AML-193 (cell line): ENCODE results near the gene MSMO1.
"Not testable (repeated sequence)": the region's sequence is repeated elsewhere in the genome, so short reads cannot be mapped to it uniquely, and the experiment has no call there.

Experiments used
- DNase-seq, 2 experiments: peaks; one replicate each; lab custom pipeline; 2025; lab: John Stamatoyannopoulos, UW

MSMO1 gene

DNA sequence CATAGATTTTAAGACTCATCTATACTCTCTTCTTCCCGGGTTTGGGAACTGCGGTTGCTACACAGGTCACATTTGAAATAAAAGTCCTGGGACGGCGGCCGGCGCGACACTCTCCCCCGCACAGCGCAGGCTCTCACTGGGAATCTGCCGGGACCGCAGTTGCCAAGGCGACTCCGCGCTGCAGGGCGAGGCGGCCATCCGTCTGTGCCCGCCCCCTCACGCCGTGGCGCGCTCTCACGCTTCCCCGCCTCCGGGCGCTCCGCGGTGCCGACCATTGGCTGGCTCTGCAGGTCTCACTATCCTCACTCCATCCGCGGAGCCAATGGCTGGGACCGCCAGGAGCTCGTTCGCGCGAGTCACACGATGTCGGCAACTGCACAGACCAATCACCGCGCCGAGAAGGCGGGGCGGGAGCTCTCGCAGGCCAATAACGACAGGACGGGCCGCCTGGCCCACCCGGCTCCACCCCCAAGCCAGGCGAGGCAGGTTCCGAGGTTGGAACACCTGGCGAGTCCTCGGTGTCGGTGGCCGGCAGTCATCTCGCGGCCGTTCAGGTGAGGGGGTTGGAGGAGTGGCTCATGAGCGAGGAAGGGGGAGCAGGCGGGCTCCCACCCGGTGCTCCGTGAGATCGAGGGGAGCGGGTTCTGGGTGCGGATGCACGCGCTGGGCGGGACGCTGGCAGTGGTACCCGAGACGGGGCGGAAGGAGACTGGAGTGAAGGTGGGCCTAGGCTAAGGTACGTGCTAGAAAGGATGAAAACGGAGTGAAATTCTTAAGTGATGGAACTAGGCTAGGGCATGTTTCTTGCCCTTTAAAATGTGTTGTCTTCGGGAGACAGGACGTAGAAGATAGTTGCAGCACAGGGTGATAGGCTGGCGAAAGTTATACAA, at the start of gene MSMO1:
Gene MSMO1 (plus strand): TSS at position 459 of the 890 bp plus-strand sequence. CDS start 5,702 bp downstream, outside the sequence.
- DNase-seq: peak; percentile 92 to 96

DNA sequence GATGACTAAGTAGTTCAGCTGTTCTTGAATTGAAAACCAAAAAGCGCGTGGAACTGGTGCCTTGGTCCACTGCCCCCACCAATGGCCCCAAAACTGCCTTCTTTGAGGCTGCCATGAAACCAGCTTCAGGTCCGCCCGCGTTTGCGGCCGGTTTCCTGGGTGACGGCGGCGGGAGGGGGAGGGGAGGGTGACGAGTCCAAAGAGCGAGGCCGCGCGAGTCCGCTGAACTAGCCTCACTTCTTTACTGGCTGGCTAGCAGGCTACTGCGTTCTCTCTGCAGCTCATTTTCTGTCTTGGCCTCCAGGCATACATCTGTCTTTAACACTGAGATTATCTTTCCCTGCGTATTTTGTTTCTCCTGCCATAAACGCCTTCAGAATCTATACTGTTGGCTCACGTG, 47.9 kb upstream of the MSMO1 start:
- DNase-seq: not testable (repeated sequence)

DNA sequence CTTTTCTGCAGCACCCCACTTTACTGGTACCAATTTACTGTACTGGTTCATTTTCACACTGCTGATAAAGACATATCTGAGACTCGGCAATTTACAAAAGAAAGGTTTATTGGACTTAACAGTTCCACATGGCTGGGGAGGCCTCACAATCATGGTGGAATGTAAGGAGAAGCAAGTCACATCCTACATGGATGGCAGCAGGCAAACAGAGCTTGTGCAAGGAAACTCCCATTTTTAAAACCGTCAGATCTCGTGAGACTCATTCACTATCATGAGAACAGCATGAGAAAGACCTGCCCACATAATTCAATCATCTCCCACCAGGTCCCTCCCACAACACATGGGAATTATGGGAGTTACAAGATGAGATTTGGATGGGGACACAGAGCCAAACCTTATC, 42.8 kb upstream of the MSMO1 start:
- not testable (repeated sequence) for DNase-seq

DNA sequence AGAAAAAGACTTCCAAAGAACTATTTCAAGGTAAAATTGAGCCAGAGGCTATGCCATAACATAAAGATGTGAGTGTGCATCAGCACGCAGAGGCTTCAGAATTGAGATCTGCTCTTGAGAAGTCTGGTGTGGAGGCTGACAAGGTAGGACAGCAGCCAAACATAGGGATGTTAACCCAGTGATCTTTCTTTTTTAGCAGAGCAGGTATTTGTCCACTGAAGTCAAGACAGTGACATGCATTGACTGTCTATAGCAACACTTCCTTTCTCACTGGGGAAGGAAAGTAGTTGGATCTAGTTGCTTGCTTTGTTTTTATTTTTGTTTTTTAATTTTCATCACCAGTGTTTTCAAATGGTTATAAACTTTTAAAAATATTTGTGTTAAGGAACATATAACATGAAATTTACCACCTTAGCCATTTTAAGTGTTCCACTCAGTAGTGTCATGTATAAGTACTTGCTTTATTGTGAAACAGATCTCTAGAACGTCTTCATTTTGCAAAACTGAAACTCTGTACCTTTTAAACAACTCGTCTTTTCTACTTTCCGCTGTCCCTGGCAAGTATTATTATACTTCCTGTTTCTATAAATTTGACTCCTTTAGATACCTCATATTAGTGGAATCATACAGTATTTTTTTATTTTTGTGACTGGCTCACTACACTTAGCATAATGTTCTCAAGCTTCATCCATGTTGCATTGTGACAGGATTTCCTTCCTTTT, 40.7 kb upstream of the MSMO1 start:
- DNase-seq: not testable (repeated sequence)

DNA sequence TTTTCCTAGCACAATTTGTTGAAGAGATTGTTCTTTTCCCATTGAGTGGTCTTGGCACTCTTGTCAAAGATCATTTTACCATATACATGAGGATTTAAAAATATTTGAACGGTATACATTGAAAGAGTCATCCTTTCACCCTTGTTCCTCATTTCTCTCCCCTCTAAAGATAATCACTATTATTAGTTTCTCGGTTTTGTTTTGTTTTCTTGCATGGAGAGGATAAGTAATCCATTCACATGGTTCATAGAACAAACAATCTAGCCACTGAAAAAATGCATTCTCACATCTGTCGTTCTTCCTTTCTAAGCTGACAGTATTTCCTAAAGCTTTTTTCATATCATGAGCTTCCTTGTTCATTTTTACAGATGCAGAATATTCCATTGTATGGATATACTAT, 39.2 kb upstream of the MSMO1 start:
- no peak for DNase-seq

DNA sequence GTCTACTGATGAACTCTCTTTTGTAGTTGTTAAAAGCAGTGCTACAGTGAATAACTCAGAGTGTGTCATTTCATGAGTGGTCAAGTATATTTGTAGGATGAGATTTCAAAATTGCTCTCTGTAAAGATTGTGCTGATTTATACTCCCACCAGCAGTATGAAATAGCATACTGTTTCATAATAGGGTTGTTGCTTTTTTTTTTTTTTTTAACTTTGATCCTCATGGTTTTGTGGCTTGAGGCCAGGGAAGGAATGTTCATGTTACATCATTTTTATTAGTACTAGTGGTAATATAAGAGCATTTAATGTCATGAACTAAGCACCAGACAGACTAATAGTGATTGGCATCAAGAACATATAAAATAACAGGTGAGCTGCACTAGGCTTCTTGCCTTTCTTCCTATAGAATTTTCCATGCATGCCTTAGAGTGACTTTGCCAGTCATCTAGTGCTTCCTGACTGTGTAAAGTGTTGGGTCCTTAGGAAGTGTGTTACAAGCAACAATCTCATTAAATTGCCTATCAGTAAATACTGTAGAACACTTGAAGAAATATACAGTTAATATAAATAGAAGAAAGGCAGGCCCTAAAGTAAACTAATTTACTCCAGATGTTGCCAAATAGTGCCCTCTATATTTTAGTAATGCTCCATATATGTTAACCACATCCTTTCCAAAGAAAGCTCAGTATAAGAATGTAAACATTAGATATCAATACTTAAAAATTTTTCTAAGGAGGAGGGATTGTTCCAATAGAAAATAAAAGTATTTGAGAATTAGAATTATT, 38.6 kb upstream of the MSMO1 start:
- peak in 1 of 2 experiments; percentile 21 for DNase-seq

DNA sequence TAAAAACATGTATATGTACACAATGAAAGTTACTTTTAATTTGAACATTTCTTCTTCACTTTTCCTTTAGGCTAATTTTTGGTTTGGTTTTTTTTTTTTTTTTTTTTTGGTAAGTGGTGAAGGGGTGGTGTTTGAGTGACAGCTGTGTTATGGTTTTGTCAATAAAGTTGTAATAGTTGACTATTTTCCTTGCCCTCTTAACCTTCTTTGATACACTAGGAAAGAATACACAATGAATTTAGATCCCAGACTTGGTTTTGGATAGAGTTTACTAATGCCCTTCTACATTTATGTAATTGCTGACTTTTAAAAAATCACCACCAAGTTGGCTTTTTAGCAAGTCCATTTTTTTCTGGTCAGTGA, 38.1 kb upstream of the MSMO1 start:
- no peak for DNase-seq

DNA sequence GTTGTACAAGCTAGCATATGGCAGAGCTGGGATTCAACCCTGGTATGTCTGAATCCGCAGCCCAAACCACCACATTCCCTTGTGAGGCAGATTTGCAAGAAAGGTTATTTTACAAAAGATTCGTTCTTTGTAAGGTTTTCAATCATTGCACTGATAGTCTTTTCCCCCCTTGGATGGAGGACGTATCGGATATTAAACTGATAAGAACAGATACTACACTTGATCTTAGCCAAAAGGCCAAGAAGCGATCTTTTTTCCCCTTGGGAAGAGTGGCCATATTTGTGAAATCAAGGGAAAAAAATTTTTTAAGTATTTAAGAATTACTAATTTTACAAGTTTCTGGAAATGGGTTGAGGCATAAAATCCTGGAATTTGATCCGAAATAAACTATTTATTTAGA, 34.4 kb upstream of the MSMO1 start:
- DNase-seq: no peak

DNA sequence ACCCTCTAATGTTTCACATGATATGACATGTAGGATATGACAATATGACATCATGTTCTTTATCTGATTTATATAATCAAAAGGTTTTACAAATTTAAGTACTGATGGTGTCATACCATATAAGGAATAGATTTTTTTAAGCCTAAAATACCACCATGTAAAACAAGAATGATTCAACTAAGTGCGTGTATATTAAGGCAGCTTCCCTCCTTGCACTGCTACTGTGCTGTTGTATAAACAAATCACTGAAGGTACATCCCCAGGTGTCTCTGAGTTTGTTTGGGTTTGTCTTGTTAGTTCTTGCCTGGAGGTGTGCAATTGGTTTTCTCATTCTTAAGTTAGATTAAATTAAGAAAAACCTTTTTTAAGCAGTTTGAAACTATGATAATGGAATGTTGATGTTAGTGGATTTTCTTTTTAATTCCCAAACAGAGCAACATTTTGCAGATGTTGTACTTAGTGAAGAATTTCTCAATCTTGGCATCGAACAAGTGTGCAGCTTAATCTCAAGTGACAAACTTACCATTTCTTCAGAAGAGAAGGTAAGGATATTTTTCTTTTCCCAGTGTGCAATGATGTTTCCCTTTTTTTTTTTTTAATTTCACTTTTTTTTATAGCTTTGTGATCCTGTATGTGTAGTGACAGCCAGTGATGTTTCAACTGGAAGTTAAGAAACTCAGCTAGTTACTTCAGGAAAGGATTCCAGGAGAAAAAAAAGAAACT, 33.4 kb upstream of the MSMO1 start:
- no peak for DNase-seq

DNA sequence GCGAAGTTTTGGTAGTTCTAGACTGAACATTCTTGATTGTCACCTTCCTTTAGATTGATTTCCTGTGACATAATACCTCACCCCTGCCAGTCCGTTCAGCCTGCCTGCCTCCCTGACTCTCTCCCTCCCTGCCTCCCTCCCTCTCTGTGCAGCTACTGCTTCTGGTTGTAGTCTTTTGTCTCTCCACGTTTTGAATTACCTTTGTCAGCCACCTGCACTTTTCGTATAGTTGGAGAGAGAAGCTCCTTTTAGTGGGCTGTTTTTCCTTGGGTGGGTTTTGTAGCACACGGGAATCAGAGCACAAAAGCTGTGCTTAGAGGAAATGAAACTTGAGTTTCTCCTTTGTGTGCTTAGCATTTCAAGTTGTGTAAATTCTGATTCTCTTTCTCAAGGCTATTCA, 32.6 kb upstream of the MSMO1 start:
- DNase-seq: no peak

DNA sequence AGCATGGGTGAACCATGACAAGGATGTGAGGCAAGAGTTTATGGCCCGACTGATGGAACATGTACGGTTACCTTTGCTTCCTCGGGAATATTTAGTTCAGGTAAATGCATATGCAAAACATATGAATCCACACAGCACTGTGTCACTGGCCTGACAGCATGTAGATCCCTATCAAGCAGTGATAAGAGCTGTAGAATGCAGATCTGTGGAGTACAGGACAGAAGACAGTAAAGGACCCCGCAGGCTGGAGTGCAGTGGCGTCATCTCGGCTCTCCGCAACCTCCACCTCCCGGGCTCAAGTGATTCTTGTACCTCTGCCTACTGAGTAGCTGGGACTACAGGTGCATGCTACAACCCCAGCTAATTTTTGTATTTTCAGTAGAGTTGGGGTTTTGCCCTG, 29.8 kb upstream of the MSMO1 start:
- no peak for DNase-seq

DNA sequence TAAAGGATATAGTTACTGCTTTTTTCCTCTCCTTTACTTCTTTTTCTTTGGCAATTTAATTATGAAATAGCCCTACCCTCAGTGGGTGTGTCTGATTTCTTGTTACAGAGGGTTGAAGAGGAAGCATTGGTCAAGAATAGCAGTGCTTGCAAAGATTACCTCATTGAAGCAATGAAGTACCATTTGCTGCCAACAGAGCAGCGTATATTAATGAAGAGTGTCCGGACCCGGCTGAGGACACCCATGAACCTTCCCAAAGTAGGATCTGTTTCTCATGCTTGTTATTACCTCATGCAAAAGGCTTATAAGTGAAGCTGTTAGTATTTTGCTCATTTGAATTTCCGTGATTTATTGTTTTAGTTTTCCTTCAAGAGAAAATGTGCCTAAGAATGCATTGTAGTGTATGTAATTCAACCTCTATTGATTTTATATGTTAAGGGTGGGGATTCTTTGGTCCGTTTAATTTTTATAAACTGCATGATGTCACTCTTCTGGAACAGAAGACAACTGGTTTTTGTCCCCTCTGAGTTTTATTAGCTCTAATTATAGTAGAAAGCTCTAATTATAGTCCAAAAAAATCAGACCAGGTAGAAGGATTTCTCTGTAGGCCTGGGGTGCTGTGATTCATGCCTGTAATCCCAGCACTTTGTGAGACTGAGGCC, 27.9 kb upstream of the MSMO1 start:
- DNase-seq: peak; percentile 48 to 67

DNA sequence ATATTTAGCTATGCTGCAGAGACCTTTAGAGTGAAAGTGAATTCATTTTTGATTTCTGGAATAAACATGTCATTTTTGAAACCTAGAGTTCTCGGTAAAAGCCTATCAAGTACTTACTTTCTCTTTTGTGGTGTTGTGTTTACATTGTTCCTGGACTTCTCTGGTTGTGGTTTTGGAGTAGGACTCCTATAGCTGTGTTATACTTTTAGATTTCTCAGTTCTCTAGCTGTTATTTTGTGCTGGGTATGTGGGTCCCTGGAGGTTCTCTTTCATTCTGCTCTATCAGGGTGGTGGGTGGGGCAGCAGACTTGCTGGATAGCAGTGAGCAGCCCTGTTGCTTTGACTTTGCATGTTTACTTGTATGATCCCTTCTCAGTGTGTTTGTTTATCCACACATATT, 25.6 kb upstream of the MSMO1 start:
- no peak for DNase-seq

DNA sequence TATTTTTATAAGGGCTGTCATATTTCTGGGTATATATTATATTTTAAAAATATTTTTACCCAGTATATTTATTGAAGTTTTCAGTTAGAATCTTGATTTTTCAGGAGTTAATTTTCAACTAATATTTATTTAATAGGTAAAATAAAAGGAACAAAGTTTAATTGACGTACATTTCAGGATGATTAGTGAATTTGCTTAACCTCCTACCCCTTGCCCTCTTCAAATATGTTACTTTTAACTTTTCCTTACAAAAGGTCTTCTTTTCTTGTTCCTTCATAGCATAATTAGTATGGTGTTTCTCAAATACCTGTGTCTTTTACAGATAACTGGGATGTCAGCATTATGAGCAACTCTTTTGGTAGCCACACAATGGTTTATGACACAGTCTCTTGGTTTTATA, 24.8 kb upstream of the MSMO1 start:
- no peak for DNase-seq

DNA sequence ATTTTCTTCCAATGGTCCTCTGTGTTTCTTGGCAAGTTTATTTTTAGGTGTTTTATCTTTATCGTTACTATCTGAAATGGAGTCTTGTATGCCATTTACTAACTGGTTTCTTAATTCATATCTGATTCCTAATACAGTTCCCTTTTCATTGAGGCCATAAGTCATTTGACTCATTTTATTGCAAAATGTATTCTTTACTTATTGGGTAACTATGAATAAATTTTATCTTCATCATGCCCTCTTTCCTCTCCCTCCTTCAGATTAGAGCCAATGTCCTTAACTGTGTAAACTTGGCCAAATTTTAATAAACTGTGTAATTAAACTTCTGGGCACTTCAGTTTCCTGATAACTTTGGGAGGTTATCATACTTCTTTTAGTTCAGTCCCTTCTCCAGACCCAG, 19.3 kb upstream of the MSMO1 start:
- peak; percentile 27 to 38 for DNase-seq

DNA sequence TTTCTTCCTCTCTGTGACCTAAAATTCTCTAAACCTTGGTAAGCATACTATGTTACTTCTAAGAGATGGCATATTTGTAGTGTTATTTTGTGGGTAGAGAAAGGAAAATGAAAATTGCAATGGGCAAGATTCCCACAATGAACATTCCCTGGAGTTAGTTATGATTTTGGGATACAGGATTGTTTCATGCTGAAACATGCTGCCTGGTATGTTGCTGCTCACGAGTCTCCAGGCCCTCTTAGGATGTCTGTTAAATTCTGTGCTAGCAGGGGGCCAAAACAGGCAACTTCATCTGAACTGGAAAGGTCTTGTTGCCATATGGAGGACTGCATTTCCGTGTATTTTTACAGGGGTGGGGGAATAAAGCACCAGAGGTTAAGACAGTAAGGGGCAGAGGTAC, 18.9 kb upstream of the MSMO1 start:
- DNase-seq: no peak

DNA sequence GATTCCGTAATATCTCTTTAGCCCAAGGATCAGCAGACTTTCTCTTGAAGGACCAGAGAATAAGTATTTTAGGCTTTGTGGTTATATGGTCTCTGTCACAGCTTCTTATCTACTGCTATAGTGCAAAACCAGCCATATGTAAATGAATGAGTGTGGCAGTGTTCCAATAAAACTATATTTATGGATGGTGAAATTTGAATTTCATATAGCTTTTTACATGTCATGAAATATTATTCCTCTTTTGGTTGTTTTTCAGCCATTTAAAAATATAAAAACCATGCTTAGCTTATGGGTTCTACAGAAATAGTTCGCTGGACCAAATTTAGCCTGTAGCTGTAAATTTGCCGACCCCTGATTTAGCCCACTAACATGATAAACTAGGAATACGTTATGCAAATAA, 18.0 kb upstream of the MSMO1 start:
- no peak for DNase-seq

DNA sequence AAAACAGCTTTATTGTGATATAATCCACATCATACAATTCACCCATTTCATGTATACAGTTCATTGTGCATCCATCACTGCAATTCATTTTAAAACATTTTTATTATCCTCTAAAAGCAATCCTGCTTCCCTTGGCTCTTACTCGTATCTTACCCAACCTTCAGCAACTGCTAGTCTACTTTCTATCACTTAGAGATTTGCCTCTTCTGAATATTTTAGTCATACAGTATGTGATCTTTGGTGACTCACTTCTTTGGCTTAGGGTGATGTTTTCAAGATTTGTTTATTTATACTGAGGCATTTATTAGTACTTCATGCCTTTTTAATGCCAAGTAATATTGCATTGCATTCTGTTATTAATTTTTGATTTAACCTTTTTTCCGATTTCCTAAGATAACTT, 15.0 kb upstream of the MSMO1 start:
- no peak for DNase-seq

DNA sequence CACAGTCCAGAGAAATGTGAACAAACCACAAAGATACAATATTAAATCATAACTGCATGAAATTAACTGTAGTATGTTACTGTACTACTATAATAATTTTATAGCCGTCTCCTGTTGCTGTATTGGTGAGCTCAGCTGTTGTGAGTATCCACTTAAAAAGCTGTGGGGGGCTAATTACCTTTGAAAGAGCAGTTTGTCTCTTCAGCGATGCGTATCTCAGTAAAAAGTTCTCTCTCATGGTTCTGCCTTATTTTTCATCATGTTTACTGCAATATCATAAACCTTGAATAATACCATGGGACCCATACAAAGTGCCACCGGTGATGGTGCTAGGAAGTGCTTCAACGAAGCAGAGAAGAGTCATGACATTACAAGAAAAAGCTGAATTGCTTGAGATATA, 8.4 kb upstream of the MSMO1 start:
- no peak for DNase-seq

DNA sequence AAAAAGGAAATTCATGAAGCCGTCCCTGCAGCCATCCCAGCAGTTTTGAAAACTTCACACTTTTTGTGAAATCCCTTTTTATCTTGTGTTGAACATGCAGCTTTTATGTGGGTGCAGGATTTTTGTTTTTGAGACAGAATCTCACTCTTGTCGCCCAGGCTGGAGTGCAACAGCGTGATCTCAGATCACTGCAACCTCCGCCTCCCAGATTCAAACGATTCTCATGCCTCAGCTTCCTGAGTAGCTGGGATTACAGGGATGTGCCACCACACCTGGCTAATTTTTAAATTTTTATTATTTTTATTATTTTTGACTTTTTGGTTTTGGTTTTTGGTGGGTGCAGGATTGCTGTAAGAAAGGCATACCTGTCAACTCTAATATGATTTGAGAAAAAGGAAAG, 8.0 kb upstream of the MSMO1 start:
- DNase-seq: no peak

DNA sequence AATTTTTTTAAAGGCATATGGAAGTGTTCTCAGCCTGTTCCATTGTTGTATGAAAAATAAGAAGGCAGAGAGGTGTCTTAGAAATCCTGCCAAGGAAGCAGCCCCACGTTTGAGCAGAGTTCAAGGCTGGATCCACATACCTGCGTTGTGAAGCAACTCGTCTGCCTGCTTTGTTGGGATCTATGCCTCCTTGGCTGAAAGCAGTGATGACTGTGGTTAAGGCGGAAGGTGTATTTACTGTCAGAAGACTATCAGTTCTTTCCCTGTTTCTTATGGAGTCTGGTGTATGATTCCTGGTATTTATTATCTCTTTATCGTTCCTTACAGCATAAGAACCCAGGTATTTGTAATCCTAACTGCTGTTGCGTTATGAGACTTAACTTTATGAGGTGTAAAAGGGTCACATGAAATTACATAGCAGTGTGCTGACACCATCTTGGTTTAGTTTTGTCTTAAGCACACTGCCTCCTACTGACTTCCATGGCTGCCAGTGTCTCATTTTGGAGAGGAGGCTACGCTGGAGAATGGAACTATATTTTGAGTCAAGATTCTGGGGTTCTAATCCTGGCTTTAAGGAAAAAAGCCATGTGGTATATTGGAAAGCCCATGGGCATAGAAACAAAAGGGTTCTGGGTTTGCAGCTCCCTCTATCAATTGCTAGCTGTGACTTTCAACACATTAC, 3.1 kb upstream of the MSMO1 start:
- no peak for DNase-seq
